ENCODE data around the gene PDYN. TPM values are rescaled to one million over a fixed set of nuclear protein-coding genes. Genes with fewer than 3 reads are reported as not detected.

Gene PDYN
- total and polyA plus RNA-seq, 8 donors, result not detected

DNA sequence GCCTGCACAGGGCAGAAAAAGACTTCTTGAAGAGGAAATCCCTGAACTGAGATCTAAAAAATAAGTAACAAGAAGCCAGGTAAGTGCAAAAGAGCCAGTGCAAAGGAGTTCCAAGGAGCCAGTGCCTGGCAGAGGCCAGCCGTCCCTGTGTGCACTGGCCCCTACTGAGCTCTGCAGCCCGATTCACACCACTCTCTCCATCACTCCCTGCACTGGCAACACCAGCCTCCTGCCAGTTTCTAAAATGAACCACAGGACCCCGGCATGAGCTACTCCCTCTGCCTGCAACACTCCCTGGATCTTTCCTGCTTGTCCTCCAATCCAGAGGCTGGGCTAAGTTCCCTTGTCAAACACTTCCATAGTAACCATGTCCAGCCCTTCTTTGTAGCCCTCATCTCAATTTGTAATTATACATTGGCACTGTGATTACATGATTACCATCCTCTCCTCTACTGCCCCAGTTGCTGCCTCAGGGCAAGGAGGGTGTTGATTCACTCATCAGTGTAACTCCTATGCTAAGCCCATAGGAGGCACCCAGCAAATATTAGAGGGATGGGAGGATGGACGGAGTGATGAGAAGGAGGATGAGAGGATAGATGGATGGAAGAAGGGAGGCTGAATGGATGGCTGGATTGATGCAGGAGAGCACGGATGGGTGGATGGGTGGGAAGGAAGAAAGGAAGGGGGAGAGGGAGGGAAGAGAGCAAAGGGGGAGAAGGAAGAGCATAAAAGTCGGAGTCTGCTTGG is 49.3 kb downstream of the PDYN start:
- 70 to 80% (median 76%) methylated on average over 6 of the region's 6 CpGs for whole genome bisulfite sequencing, 5 donors
- intact Hi-C loops (cut with DNase I; ENCODE audit: low total_unique reads), result no loop called here
- H3K27ac ChIP-seq, result peak overlapping the region in 4 of 5 donors; percentile 13 to 76 (median 58)

DNA sequence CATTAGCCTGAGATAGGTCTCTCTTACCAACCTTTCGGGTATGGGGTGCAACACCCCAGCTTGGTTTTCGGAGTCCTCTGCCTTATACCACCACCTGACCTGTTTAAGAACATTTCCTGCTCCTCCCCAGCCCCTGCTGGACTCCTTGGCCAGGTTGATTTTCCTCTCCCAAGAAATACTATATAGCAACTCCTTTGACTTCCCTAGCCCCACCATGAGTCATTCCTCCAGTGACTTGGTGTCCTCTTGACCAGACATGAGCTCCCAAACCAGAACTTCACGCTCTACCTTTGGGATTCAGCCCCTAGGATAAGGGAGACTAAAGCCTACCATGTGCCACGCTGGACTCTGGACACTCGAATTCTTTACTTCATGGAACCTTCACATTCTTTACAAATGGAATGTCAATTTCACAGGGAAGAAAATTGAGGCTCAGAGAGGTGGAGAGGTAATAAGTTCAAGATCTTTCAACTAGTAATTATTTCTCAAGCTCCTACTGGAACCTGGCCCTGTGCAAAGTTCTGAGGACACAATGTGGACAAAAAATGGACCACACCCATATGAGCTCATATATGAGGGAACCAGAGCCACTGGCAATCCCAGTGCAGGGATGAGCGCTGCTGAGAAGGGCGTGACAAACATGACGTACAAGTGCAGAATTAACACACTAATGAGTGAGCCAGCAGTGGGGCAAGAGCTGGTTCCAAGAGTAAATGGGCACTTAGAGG is 50.4 kb downstream of the PDYN start:
- peak in 1 of 2 donors; percentile 42 for DNase-seq
- Histone ChIP-seq H3K36me3 (peaks cover 0 to 10% (median 7%) of the 10 kb centered on the region in 4 donors), H3K9me3 (no peaks in the 10 kb centered on the region), H3K4me3 (no peak overlapping the region), H3K4me1 (peaks cover 10 to 48% (median 12%) of the 10 kb centered on the region in 4 donors), H3K27ac (peak overlapping the region in 1 of 5 donors; percentile 69), H3K27me3 (peaks cover 0 to 52% (median 14%) of the 10 kb centered on the region in 3 donors)
- intact Hi-C loops (cut with DNase I; ENCODE audit: low total_unique reads), result no loop called here
- WGBS, 5 donors, result 71 to 76% (median 76%) methylated on average over 8 of the region's 8 CpGs
- no peak for TF ChIP-seq POLR2A (IDR thresholded peaks at IDR 0.05)
- TF ChIP-seq EP300 (IDR thresholded peaks at IDR 0.05), result no peak
- TF ChIP-seq POLR2AphosphoS5 (IDR thresholded peaks at IDR 0.05), result no peak
- TF ChIP-seq, protein P1, sequence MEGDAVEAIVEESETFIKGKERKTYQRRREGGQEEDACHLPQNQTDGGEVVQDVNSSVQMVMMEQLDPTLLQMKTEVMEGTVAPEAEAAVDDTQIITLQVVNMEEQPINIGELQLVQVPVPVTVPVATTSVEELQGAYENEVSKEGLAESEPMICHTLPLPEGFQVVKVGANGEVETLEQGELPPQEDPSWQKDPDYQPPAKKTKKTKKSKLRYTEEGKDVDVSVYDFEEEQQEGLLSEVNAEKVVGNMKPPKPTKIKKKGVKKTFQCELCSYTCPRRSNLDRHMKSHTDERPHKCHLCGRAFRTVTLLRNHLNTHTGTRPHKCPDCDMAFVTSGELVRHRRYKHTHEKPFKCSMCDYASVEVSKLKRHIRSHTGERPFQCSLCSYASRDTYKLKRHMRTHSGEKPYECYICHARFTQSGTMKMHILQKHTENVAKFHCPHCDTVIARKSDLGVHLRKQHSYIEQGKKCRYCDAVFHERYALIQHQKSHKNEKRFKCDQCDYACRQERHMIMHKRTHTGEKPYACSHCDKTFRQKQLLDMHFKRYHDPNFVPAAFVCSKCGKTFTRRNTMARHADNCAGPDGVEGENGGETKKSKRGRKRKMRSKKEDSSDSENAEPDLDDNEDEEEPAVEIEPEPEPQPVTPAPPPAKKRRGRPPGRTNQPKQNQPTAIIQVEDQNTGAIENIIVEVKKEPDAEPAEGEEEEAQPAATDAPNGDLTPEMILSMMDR (IDR thresholded peaks at IDR 0.05), result no peak

More for the DNA sequence above, 49.3 kb downstream of the PDYN start:
- DNase-seq, result no peak
- Histone ChIP-seq H3K9me3 (no peaks in the 10 kb centered on the region), H3K36me3 (no peaks in the 10 kb centered on the region), H3K4me3 (no peak overlapping the region), H3K4me1 (peaks cover 10 to 48% (median 12%) of the 10 kb centered on the region in 4 donors), H3K27me3 (peaks cover 0 to 52% (median 14%) of the 10 kb centered on the region in 3 donors)
- TF ChIP-seq, protein P1 (IDR thresholded peaks at IDR 0.05), result no peak
- TF ChIP-seq EP300 (IDR thresholded peaks at IDR 0.05) (no peak), POLR2A (IDR thresholded peaks at IDR 0.05) (no peak), POLR2AphosphoS5 (IDR thresholded peaks at IDR 0.05) (no peak)

DNA sequence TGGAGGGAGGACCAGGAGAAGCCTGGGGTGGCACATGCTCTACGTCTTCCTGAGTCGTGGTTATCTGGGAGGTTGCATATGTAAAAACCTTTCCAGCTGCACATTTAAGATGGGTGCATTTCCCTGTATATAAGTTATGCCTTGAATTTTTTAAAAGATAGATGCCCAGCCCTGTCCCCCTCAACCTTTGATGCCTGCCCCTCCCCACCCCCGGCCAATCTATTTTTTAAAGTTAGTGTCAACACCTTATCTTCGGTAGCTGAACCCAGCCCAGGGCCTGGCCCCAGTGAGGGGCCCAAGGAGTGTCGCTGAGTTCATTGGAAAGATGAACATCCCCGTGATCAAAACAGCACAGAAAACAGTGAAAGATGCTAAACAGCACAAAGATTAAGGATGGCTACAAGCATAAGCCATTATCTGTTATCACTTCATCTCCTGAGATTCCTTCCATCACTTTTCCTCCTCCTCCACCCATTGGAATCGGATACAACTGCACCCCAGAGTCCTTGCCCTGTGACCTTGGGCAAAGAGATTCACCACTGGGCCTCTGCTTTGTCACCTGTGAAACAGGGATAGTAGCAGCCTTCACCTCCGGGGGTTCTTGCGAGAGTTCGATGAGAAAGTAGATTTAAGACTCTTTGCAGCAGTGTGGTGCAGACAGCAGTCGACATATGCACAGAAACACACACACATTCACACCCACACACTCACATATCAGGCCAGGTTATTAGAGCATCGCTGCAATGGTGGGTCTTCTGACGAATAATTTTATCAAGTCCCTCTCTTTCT is 51.2 kb downstream of the PDYN start:
- peaks cover 10 to 46% (median 12%) of the 10 kb centered on the region in 4 donors for H3K4me1 ChIP-seq
- no peak for TF ChIP-seq POLR2A (IDR thresholded peaks at IDR 0.05)
- no peak for TF ChIP-seq POLR2AphosphoS5 (IDR thresholded peaks at IDR 0.05)
- TF ChIP-seq, protein P1 (IDR thresholded peaks at IDR 0.05), result no peak
- no peak for TF ChIP-seq EP300 (IDR thresholded peaks at IDR 0.05)
- 71 to 75% (median 73%) methylated on average over 13 of the region's 13 CpGs for WGBS, 5 donors
- H3K27me3 ChIP-seq, result peaks cover 0 to 50% (median 14%) of the 10 kb centered on the region in 3 donors
- DNase-seq, result no peak
- intact Hi-C loops (cut with DNase I; ENCODE audit: low total_unique reads), result no loop called here
- no peak overlapping the region for H3K4me3 ChIP-seq
- no peak overlapping the region for H3K27ac ChIP-seq
- peaks cover 0 to 17% (median 15%) of the 10 kb centered on the region in 4 donors for H3K36me3 ChIP-seq
- H3K9me3 ChIP-seq, result no peaks in the 10 kb centered on the region

DNA sequence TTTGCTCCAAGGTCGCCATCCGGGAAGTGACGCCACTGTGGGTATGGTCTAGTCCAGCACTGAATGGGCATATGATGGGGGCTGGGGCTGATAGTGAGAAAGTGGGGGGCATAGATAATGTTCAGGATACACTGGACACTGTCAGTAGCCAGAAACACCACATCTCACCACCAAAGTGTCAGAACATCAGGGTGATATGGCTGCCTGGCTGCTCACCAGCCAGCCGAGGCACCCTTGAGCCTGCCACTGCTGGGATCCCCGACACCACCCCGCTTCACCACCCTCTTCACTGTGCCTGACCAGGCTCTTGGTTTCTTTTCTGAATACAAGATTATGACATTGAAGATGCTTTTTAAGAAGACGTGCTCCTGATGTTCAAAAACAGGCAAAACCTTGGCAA is 51.8 kb downstream of the PDYN start:
- intact Hi-C loops (cut with DNase I; ENCODE audit: low total_unique reads), result no loop called here
- Histone ChIP-seq H3K4me1 (peaks cover 6 to 40% (median 7%) of the 10 kb centered on the region in 4 donors), H3K27ac (no peak overlapping the region), H3K36me3 (peaks cover 0 to 23% (median 21%) of the 10 kb centered on the region in 4 donors), H3K27me3 (peaks cover 0 to 44% (median 10%) of the 10 kb centered on the region in 3 donors), H3K4me3 (no peak overlapping the region), H3K9me3 (no peaks in the 10 kb centered on the region)
- TF ChIP-seq, protein P1 (IDR thresholded peaks at IDR 0.05), result no peak
- TF ChIP-seq POLR2AphosphoS5 (IDR thresholded peaks at IDR 0.05), result no peak
- TF ChIP-seq POLR2A (IDR thresholded peaks at IDR 0.05), result no peak
- TF ChIP-seq EP300 (IDR thresholded peaks at IDR 0.05), result no peak
- 81 to 89% (median 83%) methylated on average over 7 of the region's 7 CpGs for WGBS, 5 donors
- no peak for DNase-seq

All from stomach (tissue), 9 donors.